ENCODE data around the gene MED27. TPM values are rescaled to one million over a fixed set of nuclear protein-coding genes. Genes with fewer than 3 reads are reported as not detected.
"Not testable (repeated sequence)": the region's sequence is repeated elsewhere in the genome, so short reads cannot be mapped to it uniquely, and the experiment has no call there.

The MED27 gene
- total RNA-seq, 2 experiments from 2014 or later: 18.5 to 19.7 TPM

DNA sequence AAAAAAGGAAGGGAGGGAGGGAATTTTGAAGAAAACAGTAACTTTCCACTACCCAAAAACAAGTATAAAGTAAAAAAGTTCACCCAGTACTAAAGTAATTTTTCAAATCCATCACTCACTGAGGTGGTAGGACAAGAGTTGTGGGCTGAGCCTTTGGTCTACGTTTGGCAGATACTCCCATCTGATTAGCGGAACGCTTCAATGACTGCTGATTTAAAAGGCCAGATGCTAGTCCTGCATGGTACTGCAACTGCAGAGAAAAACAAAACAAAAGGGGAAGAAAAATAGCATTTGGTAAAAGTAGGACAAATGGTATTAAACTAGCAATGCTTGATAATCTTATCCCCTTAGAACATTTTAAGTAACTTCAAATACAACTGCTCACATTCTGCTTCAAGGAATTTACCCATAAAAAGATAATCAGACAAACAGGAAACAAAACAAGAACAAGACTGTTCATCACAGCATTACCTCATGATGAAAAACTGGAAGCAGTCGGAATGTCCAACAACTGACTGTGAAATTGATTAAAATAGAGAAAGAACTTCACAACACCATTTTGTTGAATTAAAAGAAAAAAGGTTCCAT lies 65.4 kb downstream of the MED27 start:
- no peak overlapping the region for H3K4me3 Mint-ChIP-seq
- no peak for ATAC-seq (ENCODE audit: low read depth)

DNA sequence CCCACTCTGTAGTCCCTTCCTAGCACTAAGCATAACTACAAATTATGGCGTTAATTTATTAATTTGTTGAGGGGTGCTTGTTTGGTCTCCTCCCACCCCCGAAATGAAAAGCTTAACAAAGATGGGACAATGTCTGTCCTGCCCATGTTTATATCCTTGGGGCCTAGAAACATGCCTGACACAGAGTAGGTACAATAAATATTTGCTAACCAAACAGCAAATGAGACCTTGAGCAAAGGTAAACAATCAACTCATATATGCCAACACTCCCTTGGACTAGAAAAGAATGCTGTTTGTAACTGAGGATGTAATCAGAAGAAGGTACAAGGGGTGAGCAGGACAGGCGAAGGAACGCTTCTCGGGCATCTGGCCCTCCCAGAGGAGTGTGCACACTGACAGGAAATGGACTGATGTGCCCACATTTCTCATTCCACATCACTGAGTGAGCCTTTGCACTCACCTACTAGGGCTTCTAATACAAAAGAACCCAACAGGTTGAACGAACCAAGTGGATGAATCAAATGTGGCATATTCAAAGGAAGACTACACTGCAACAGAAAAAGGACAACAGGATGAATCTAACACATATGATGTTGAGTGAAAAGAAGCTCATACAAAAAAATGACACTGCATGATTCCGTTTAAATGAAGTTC lies 66.8 kb downstream of the MED27 start:
- no peaks in the 10 kb centered on the region for H3K27me3 Mint-ChIP-seq
- POLR2A ChIA-PET: interaction anchor here (0.6 kb wide), 1 partner anchor 638 kb away, joined by 3 read pairs; no protein-coding TSS in a partner anchor
- ATAC-seq (ENCODE audit: low read depth): no peak
- peaks cover 20% of the 10 kb centered on the region for H3K36me3 Mint-ChIP-seq
- H3K4me1 Mint-ChIP-seq: peaks cover 2% of the 10 kb centered on the region
- H3K9me3 Mint-ChIP-seq: no peaks in the 10 kb centered on the region
- no peak overlapping the region for H3K4me3 Mint-ChIP-seq
- no peak for DNase-seq
- no peak overlapping the region for H3K27ac Mint-ChIP-seq

More for the DNA sequence above, 65.4 kb downstream of the MED27 start:
- Mint-ChIP-seq H3K27ac (no peak overlapping the region), H3K27me3 (no peaks in the 10 kb centered on the region), H3K36me3 (peaks cover 20% of the 10 kb centered on the region), H3K4me1 (no peaks in the 10 kb centered on the region), H3K9me3 (no peaks in the 10 kb centered on the region)
- DNase-seq: no peak
- POLR2A ChIA-PET: no interaction called here

DNA sequence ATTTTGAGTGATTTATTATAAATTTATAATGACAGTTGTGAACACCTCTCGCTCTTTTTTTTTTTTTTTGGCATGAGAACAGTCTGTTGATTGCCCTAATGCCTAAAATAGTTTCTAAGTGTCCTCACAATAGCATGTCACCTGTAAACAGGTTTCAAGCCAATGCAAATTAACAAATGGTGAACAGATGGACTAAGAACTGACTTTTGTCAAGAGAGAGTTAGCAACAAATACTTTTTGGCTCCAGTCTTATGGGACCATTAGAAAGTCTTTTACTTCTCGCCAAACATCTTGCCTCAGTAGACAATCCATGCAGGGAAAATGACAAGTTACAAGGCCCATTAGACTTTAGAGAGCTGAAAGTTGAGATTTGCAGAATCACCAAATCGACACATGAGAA lies 67.8 kb downstream of the MED27 start:
- H3K27me3 Mint-ChIP-seq: no peaks in the 10 kb centered on the region
- no peak overlapping the region for H3K27ac Mint-ChIP-seq
- POLR2A ChIA-PET: interaction anchor here (0.6 kb wide), 1 partner anchor 638 kb away, joined by 3 read pairs; no protein-coding TSS in a partner anchor
- H3K4me1 Mint-ChIP-seq: peaks cover 9% of the 10 kb centered on the region
- peaks cover 24% of the 10 kb centered on the region for H3K36me3 Mint-ChIP-seq
- ATAC-seq (ENCODE audit: low read depth) (no peak), DNase-seq (no peak)
- H3K4me3 Mint-ChIP-seq: no peak overlapping the region
- H3K9me3 Mint-ChIP-seq: no peaks in the 10 kb centered on the region

DNA sequence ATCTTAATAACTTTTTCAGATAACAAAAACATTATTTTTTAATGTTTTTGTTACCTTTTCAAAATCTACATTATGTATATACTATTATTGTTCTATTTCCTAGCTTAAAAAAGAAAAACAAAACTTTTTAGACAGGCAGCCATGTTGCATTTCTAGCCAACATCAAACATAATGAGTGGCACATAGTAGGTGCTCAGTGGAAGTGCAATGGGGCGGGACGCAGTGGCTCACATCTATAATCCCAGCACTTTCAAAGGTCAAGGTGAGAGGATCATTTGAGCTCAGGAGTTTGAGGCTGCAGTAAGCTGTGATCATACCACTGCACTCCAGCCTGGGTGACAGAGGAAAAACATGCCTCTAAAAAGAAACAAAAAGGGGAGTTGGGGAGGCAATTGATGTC lies 68.4 kb downstream of the MED27 start:
- Mint-ChIP-seq H3K9me3 (no peaks in the 10 kb centered on the region), H3K4me1 (peaks cover 15% of the 10 kb centered on the region), H3K27me3 (no peaks in the 10 kb centered on the region), H3K4me3 (no peak overlapping the region), H3K36me3 (peaks cover 24% of the 10 kb centered on the region), H3K27ac (no peak overlapping the region)
- ATAC-seq (ENCODE audit: low read depth) (no peak), DNase-seq (no peak)
- POLR2A ChIA-PET: no interaction called here

DNA sequence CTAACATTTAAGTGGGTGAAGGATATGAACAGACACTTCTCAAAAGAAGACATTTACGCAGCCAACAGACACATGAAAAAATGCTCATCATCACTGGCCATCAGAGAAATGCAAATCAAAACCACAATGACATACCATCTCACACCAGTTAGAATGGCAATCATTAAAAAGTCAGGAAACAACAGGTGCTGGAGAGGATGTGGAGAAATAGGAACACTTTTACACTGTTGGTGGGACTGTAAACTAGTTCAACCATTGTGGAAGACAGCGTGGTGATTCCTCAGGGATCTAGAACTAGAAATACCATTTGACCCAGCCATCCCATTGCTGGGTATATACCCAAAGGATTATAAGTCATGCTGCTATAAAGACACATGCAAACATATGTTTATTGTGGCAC lies 69.5 kb downstream of the MED27 start:
- DNase-seq; POLR2A ChIA-PET; H3K27me3 Mint-ChIP-seq; ATAC-seq (ENCODE audit: low read depth); H3K27ac Mint-ChIP-seq; H3K4me3 Mint-ChIP-seq; H3K9me3 Mint-ChIP-seq: not testable (repeated sequence)
- Mint-ChIP-seq H3K4me1 (peaks cover 20% of the 10 kb centered on the region), H3K36me3 (peaks cover 24% of the 10 kb centered on the region)

DNA sequence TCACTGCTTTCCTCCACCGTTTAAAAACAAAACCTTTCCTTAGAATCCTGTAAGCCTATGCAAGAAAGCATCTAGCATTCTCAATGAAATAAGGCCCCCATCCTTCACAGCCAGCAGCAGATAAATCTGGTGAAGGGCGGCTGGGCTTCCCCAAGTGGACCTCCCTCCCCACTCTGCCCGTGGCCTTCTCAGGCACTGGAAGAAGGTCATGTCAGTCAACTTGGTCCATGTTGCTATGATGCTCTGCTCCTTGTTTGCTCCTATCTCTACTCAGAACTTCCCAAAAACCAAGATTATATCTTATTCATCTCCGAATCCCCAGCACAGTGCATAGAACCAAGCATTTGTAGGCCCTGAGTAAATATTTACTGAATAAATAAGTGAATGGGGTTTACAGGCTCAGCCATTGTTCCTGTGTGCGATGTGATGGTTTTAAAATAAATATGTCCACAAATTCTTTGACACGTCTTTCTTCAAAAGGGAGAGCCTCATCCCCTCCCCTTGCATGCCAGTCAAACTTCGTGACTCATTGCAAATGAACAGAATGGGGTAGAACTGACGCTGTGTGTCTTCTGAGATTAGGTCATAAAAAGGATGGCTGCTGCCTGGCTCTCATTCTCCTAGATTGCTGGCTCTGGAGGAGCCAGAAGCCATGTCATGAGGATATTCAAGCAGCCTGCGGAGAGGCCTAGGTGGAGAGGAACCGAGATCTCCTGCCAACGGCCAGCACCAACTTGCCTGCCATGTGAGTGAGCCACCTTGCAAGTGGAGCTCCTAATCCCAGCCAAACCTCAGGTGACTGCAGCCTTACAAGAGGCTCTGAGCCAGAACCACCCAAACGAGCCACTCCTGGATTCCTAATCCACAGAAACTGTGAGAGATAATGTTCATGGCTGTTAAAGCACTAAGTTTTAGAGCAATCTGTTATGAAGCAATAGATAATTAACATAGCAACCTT lies 70.5 kb downstream of the MED27 start:
- Mint-ChIP-seq H3K27ac (no peak overlapping the region), H3K27me3 (no peaks in the 10 kb centered on the region), H3K36me3 (peaks cover 21% of the 10 kb centered on the region), H3K9me3 (no peaks in the 10 kb centered on the region), H3K4me1 (peaks cover 22% of the 10 kb centered on the region), H3K4me3 (no peak overlapping the region)
- ATAC-seq (ENCODE audit: low read depth) (no peak), DNase-seq (no peak)
- POLR2A ChIA-PET: no interaction called here

DNA sequence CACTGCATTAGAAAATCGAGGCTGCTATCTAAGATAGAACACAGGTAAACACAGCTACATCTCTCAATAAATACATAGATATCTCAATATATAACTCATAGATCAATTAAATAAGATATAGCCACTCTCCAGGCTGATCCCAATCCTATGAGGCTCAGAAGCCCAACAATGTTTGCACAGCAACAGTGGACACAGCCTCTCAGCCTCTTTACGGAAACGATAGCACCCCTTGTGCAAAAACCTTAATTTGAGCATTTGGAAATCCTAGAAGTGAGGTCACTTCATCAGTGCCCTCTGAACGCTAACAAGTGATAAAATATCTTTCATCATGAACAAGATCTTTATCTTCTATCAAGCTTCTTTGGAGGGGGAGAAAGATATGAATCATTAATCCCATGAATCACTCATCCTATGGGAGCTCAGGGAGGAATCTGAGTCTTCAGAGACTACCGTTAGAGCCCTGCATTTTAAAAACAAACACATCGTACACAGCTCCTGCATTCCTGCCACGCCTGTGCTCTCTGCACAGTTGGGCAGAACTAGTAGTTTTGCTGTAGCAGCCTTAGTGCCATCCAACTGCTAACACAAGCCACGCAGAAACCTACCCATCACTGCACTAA lies 71.4 kb downstream of the MED27 start:
- H3K4me1 Mint-ChIP-seq: peaks cover 24% of the 10 kb centered on the region
- H3K4me3 Mint-ChIP-seq: no peak overlapping the region
- H3K9me3 Mint-ChIP-seq: no peaks in the 10 kb centered on the region
- POLR2A ChIA-PET: no interaction called here
- H3K27me3 Mint-ChIP-seq: no peaks in the 10 kb centered on the region
- no peak for ATAC-seq (ENCODE audit: low read depth)
- H3K27ac Mint-ChIP-seq: no peak overlapping the region
- DNase-seq: no peak
- peaks cover 18% of the 10 kb centered on the region for H3K36me3 Mint-ChIP-seq

DNA sequence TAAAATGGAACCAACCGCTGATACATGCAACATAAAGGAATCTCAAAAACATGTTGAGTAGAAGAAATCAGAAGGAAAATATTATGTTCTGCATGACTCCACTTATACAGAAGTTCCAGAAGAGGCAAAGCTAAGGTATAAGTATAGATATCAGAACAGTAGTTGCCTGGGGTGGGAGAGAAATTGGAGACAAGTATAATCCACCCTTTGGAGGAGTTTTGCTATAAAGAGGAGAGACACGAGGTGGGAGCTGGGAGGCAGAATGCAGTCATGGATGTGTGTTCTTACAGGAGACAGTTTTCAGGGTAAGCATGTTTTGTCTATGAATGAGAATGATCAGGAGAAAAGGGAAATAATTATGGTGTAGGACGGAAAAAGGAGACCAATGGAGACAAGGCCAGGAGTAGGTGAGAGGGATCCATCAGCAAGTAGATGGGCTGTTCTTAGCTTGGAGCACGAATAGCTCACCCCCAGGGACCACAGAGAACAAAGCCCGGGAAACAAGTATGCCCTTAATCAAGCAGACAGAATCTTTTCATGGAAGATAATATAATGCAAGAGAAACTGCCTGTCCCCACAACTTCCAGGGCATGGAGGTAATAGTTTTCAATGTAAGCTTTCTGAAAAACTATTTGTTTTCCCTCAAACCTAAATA lies 72.2 kb downstream of the MED27 start:
- no peaks in the 10 kb centered on the region for H3K9me3 Mint-ChIP-seq
- no peaks in the 10 kb centered on the region for H3K27me3 Mint-ChIP-seq
- peak overlapping the region; percentile 66 for H3K27ac Mint-ChIP-seq
- DNase-seq: no peak
- H3K4me1 Mint-ChIP-seq: peaks cover 32% of the 10 kb centered on the region
- no peak for ATAC-seq (ENCODE audit: low read depth)
- POLR2A ChIA-PET: no interaction called here
- H3K36me3 Mint-ChIP-seq: peaks cover 10% of the 10 kb centered on the region
- H3K4me3 Mint-ChIP-seq: peak overlapping the region; percentile 37

DNA sequence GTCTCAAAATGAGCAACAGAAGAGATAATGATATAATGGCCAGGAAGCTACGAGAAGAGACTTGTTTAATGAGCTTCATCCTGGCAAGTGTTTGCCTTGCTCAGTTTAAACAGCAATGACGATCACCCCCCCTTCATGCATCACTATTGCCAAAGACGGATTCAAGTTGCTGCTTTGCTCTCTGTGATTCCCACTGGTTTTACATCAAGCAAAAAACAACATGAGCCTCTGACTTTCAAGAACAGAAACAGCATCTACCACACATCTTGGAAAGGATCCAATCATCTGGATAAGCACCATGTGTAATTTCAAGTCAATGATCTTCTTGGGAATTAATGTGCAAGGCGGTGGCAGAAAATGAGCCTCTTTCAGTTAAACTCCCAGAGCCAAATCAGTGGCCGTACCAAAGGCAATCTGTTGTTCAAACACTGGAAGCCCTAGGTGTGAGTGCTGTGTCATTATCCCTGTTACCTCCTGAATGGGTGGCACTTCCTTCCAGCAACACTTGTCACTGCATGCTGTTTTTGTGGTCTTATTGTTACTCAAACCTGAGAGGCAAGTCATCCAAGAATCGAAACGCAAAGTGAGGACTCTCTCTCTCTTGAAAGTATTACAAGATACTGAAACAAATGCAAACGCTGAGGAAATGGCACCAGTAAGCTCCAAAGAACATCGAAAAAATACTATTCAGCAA lies 72.8 kb downstream of the MED27 start:
- Mint-ChIP-seq H3K4me3 (peak overlapping the region; percentile 37), H3K27me3 (no peaks in the 10 kb centered on the region), H3K9me3 (no peaks in the 10 kb centered on the region), H3K4me1 (peaks cover 37% of the 10 kb centered on the region), H3K36me3 (peaks cover 8% of the 10 kb centered on the region), H3K27ac (peak overlapping the region; percentile 66)
- ATAC-seq (ENCODE audit: low read depth) (peak; percentile 66), DNase-seq (no peak)
- POLR2A ChIA-PET: no interaction called here

DNA sequence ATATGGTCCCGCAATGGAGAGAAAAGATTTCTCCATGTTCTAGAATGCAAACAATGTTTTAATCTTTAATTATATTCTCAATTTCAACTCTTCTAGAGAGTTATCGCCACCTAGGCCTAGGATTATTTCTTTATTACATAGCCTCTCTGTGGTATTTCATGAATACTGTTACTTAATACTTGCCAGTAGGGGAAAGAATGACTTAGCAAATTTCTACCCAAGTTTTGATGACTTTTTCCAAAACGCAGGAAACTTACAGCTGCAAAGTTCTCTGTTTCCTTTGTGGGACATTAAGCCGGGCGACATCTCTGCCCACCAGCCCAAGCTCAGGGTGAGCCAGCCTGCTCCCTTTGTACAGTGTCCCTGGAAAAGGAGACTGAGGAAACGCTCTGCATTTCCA lies 73.8 kb downstream of the MED27 start:
- H3K4me3 Mint-ChIP-seq: no peak overlapping the region
- no peak overlapping the region for H3K27ac Mint-ChIP-seq
- POLR2A ChIA-PET: no interaction called here

DNA sequence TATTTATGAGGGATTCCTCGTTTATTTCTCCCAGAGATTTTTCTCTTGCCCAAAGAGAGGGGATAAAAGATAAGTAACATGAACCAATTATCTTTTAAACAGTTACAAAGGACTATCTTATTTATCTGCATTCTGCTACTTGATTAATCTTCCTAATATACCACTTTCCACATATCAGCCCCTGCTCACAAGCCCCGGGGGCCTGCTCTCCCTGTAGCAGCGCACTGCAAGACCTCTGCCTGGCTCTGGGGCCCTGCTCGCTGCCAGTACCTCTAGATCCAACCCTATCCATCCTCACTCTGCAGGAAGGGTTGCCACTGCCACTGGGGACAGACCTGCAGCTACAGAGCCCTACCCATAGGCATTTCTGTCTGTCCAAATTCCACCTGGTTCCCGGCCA lies 75.3 kb downstream of the MED27 start:
- POLR2A ChIA-PET: interaction anchor here (0.6 kb wide), 1 partner anchor 812 kb away, joined by 4 read pairs; no protein-coding TSS in a partner anchor
- ATAC-seq (ENCODE audit: low read depth) (no peak), DNase-seq (no peak)
- Mint-ChIP-seq H3K27me3 (no peaks in the 10 kb centered on the region), H3K4me3 (no peak overlapping the region), H3K27ac (no peak overlapping the region), H3K9me3 (no peaks in the 10 kb centered on the region), H3K4me1 (peaks cover 47% of the 10 kb centered on the region), H3K36me3 (peaks cover 15% of the 10 kb centered on the region)

More for the DNA sequence above, 73.8 kb downstream of the MED27 start:
- Mint-ChIP-seq H3K4me1 (peaks cover 41% of the 10 kb centered on the region), H3K36me3 (peaks cover 15% of the 10 kb centered on the region), H3K9me3 (no peaks in the 10 kb centered on the region), H3K27me3 (no peaks in the 10 kb centered on the region)
- DNase-seq (no peak), ATAC-seq (ENCODE audit: low read depth) (no peak)

DNA sequence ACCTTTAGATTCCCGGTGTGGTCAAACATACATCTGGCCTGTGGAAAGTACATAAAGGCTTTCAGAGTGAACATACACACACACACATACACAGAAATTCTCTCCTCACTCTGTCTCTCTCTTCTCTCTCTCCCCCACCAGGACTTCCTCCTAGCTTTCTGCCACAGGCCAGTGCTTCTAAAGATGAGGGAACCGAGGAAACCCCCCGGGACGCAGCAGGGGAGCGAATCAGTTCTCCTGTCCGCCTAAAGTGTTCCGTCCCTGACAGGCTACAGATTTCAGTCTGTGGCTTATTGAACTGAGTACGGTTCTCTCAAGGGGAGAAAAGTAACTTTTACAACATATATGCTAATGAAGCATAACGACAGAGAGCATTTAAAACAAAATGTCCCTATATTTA lies 75.8 kb downstream of the MED27 start:
- peaks cover 15% of the 10 kb centered on the region for H3K36me3 Mint-ChIP-seq
- ATAC-seq (ENCODE audit: low read depth) (no peak), DNase-seq (no peak)
- H3K9me3 Mint-ChIP-seq: no peaks in the 10 kb centered on the region
- POLR2A ChIA-PET: no interaction called here
- no peak overlapping the region for H3K4me3 Mint-ChIP-seq
- peaks cover 47% of the 10 kb centered on the region for H3K4me1 Mint-ChIP-seq
- no peaks in the 10 kb centered on the region for H3K27me3 Mint-ChIP-seq
- no peak overlapping the region for H3K27ac Mint-ChIP-seq

Data from activated naive CD8-positive, alpha-beta T cell treated with anti-CD3 and anti-CD28 coated beads, Interleukin-2, amount 10 ng/mL, durations not matched to agents 7 days and 5 days (primary cell).